Bronchial smooth muscle cell (primary cell): Measurements from ENCODE around the gene TUBB3. TPM values are rescaled to one million over a fixed set of nuclear protein-coding genes. Genes with fewer than 3 reads are reported as not detected.

ENCODE experiments used
- total RNA-seq: library from RNA; depleted of rRNA; stranded (reverse); fragments of >200 nt; gene quantifications from 2 replicates; pipeline ENCODE4 v1.2.1, GENCODE V29; 2014

The TUBB3 gene
- 574 and 719 TPM in 2 replicates for total RNA-seq

GRCh38 chr16:89922884-89923639, at the start of gene TUBB3:
Gene TUBB3 (plus strand): TSS chr16:89923342. CDS start chr16:89923402, 60 bp downstream.

GRCh38 chr16:89918453-89919347, 4.4 kb upstream of the TUBB3 start, which contains the start of gene MC1R:
Gene MC1R (plus strand): TSS chr16:89918862. CDS start chr16:89919259, 397 bp downstream.

Other genes with a start within 250 kb of the TUBB3 start
- gene CDK10, start 236.7 kb upstream of the TUBB3 start, total RNA-seq, result 28.9 and 34.5 TPM in 2 replicates
- gene SPATA2L, start 221.6 kb upstream of the TUBB3 start, total RNA-seq, result 5.0 and 6.4 TPM in 2 replicates
- gene VPS9D1, start 202.4 kb upstream of the TUBB3 start, total RNA-seq, result 8.0 and 9.0 TPM in 2 replicates
- gene ZNF276, start 201.8 kb upstream of the TUBB3 start, total RNA-seq, result 7.4 and 9.8 TPM in 2 replicates
- gene FANCA, start 106.7 kb upstream of the TUBB3 start, total RNA-seq, result 1.5 and 3.9 TPM in 2 replicates
- 1.5 and 1.6 TPM in 2 replicates for gene SPIRE2, start 94.9 kb upstream of the TUBB3 start, total RNA-seq
- 240 and 255 TPM in 2 replicates for gene TCF25, start 49.8 kb upstream of the TUBB3 start, total RNA-seq
- 6.4 and 7.4 TPM in 2 replicates for gene MC1R, start 4.5 kb upstream of the TUBB3 start, total RNA-seq
- 91.7 and 95.3 TPM in 2 replicates for gene DEF8, start 25.4 kb downstream of the TUBB3 start, total RNA-seq
- 0.26 and 0.95 TPM in 2 replicates for gene DBNDD1, start 96.1 kb downstream of the TUBB3 start, total RNA-seq
- not detected in 2 replicates for gene PRDM7, start 154.0 kb downstream of the TUBB3 start, total RNA-seq